Measurements from ENCODE around the gene PPP3R2.

Gene PPP3R2

GRCh38 chr9:101587332-101588043 is 7.3 kb downstream of the PPP3R2 start:
- H3K27ac ChIP-seq, result no peak overlapping the region
- TF ChIP-seq ZFX (IDR thresholded peaks at IDR 0.05; ENCODE audit: borderline replicate concordance) (no peak), CTCF (IDR thresholded peaks at IDR 0.05) (no peak)

GRCh38 chr9:101586651-101587050 is 8.1 kb downstream of the PPP3R2 start:
- H3K27ac ChIP-seq, result no peak overlapping the region
- TF ChIP-seq CTCF (IDR thresholded peaks at IDR 0.05), result no peak
- no peak for TF ChIP-seq ZFX (IDR thresholded peaks at IDR 0.05; ENCODE audit: borderline replicate concordance)

- no peak overlapping the region for H3K27ac ChIP-seq
- TF ChIP-seq CTCF (IDR thresholded peaks at IDR 0.05) (no peak), ZFX (IDR thresholded peaks at IDR 0.05; ENCODE audit: borderline replicate concordance) (no peak)
Observed at GRCh38 chr9:101585740-101586139, 9.0 kb downstream of the PPP3R2 start.

- H3K27ac ChIP-seq, result no peak overlapping the region
- TF ChIP-seq CTCF (IDR thresholded peaks at IDR 0.05) (no peak), ZFX (IDR thresholded peaks at IDR 0.05; ENCODE audit: borderline replicate concordance) (no peak)
Observed at GRCh38 chr9:101582553-101582952, 12.2 kb downstream of the PPP3R2 start.

- no peak overlapping the region for H3K27ac ChIP-seq
- no peak for TF ChIP-seq ZFX (IDR thresholded peaks at IDR 0.05; ENCODE audit: borderline replicate concordance)
- no peak for TF ChIP-seq CTCF (IDR thresholded peaks at IDR 0.05)
Observed at GRCh38 chr9:101579711-101580545, 14.8 kb downstream of the PPP3R2 start.

GRCh38 chr9:101578378-101578777 is 16.4 kb downstream of the PPP3R2 start:
- TF ChIP-seq CTCF (IDR thresholded peaks at IDR 0.05) (no peak), ZFX (IDR thresholded peaks at IDR 0.05; ENCODE audit: borderline replicate concordance) (no peak)
- no peak overlapping the region for H3K27ac ChIP-seq
